K562 (cell line): ENCODE measurements around the gene NELFA.

Experiments
- BRD4 ChIP-seq: fragments of 200-600 bp; sonication (generic); IDR thresholded peaks from 2 replicates; pipeline ENCODE4 v1.6.1; 2017; ENCODE audit warnings: inconsistent platforms
- EGR1 ChIP-seq: fragments of 450-650 bp; conservative IDR thresholded peaks from 2 replicates; pipeline ENCODE4 v1.6.1; 2017; ENCODE audit warnings: mild to moderate bottlenecking
- EHMT2 ChIP-seq: fragments of 450-650 bp; IDR thresholded peaks from 2 replicates; pipeline ENCODE4 v1.6.1; 2018; ENCODE audit warnings: antibody characterized with exemption
- EZH2 ChIP-seq: IDR thresholded peaks from 2 replicates; pipeline ENCODE4 v1.6.1; 2012; ENCODE audit warnings: low read depth, mild to moderate bottlenecking, inconsistent platforms, low read length, borderline replicate concordance
- FOXM1 ChIP-seq, 2 experiments: fragments of 450-650 bp in 1 of 2; sonication (generic) in 1 of 2; formaldehyde crosslinking in 1 of 2; IDR thresholded peaks; 2 replicates each; pipeline versions ENCODE4 v1.6.1 to v1.9.0; 2017 to 2022; ENCODE audit warnings: low read depth in 2 of 2, mild to moderate bottlenecking in 2 of 2, missing genetic modification reagents in 1 of 2, moderate library complexity in 1 of 2
- PRPF4 ChIP-seq: fragments of 200-400 bp; formaldehyde crosslinking; IDR thresholded peaks from one replicate; pipeline ENCODE4 v1.6.1; 2017; ENCODE audit warnings: low read length, low read depth, mild to moderate bottlenecking; ENCODE audit not compliant: insufficient read depth, poor library complexity, severe bottlenecking
- PTRF ChIP-seq: fragments of 450-650 bp; IDR thresholded peaks from 2 replicates; pipeline ENCODE4 v1.6.1; 2016; ENCODE audit warnings: mild to moderate bottlenecking, missing genetic modification characterization, missing compliant biosample characterization
- SMC3 ChIP-seq: conservative IDR thresholded peaks from 2 replicates; pipeline ENCODE4 v1.6.1; 2011; ENCODE audit warnings: low read depth, low read length, improper control_type of control experiment; ENCODE audit not compliant: insufficient read depth
- ZNF282 ChIP-seq: sonication (generic); formaldehyde crosslinking; IDR thresholded peaks from 2 replicates; pipeline ENCODE4 v1.8.1; 2023; ENCODE audit warnings: missing genetic modification reagents
- TF ChIP-seq, protein P1 (sequence below): fragments of 250-450 bp; sonication (Bioruptor Pico); IDR thresholded peaks from 2 replicates; pipeline ENCODE4 v1.5.1; 2021; ENCODE audit warnings: mild to moderate bottlenecking
- TF ChIP-seq, protein P2 (sequence below): sonication (generic); formaldehyde crosslinking; IDR thresholded peaks from 2 replicates; pipeline ENCODE4 v1.8.0; 2022; ENCODE audit warnings: missing genetic modification reagents, mild to moderate bottlenecking, moderate library complexity, borderline replicate concordance
- TF ChIP-seq, protein P3 (sequence below): sonication (generic); formaldehyde crosslinking; IDR thresholded peaks from 2 replicates; pipeline ENCODE4 v1.9.0; 2022; ENCODE audit warnings: mild to moderate bottlenecking, missing genetic modification reagents

DNA sequence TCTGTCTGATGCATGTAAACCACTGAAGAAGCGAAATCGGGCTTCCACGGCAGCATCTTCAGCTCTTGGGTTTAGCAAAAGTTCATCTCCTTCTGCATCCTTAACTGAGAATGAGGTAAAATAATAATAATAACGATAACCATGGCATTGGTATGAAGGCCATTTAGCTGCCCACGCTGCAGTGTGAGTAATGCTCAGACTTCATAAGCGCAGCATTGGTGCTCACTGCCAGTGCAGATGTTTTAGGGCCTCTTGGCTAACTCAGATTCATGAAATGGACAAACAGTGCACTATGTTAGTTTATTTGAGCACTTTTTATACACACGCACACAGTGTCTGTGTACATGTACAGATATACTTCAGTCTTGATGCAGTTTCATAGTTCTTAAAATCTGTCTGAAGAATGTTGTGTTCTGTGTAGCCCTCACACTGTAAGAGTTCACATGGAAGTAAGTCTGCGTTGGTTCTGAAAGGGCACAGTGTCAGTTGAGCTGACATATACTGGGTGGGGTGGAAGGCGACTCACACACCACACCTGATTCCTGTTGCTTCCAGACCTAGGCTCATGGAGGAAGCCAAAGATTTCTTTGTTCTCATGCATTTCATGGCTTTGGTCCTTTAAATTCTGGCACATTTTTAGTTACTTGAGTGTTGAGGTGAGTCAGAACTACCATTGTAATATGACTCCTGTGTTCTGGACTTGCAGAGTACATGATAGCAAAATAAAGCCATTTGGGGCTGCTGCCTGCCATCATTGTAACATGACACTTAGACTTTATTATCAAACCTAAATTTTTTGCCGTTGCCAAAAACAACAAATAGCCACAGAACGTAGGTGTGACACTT is 68.9 kb downstream of the NELFA start:
- TF ChIP-seq SMC3 (no peak), PTRF (tag) (no peak), EGR1 (no peak), FOXM1 (IDR thresholded peaks at IDR 0.05; ENCODE audit: low read depth) (no peak), FOXM1 (CRISPR knock-in tag; IDR thresholded peaks at IDR 0.05; ENCODE audit: low read depth) (no peak), EZH2 (no peak), BRD4 (no peak), PRPF4 (no peak), ZNF282 (CRISPR knock-in tag) (no peak), EHMT2 (no peak)
- TF ChIP-seq, protein P1, sequence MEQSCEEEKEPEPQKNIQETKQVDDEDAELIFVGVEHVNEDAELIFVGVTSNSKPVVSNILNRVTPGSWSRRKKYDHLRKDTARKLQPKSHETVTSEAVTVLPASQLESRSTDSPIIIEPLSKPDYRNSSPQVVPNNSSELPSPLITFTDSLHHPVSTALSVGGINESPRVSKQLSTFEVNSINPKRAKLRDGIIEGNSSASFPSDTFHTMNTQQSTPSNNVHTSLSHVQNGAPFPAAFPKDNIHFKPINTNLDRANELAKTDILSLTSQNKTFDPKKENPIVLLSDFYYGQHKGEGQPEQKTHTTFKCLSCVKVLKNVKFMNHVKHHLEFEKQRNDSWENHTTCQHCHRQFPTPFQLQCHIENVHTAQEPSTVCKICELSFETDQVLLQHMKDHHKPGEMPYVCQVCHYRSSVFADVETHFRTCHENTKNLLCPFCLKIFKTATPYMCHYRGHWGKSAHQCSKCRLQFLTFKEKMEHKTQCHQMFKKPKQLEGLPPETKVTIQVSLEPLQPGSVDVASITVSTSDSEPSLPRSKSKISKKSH: no peak
- TF ChIP-seq, protein P2, sequence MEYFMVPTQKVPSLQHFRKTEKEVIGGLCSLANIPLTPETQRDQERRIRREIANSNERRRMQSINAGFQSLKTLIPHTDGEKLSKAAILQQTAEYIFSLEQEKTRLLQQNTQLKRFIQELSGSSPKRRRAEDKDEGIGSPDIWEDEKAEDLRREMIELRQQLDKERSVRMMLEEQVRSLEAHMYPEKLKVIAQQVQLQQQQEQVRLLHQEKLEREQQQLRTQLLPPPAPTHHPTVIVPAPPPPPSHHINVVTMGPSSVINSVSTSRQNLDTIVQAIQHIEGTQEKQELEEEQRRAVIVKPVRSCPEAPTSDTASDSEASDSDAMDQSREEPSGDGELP (CRISPR knock-in tag): no peak
- TF ChIP-seq, protein P3, sequence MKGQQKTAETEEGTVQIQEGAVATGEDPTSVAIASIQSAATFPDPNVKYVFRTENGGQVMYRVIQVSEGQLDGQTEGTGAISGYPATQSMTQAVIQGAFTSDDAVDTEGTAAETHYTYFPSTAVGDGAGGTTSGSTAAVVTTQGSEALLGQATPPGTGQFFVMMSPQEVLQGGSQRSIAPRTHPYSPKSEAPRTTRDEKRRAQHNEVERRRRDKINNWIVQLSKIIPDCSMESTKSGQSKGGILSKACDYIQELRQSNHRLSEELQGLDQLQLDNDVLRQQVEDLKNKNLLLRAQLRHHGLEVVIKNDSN: no peak
